ENCODE measurements around the gene BTBD7.
A peak's percentile ranks its signal among the peaks of the same experiment; 100 is the strongest.
"Not testable (repeated sequence)": the region's sequence is repeated elsewhere in the genome, so short reads cannot be mapped to it uniquely, and the experiment has no call there.

BTBD7 gene, protein sequence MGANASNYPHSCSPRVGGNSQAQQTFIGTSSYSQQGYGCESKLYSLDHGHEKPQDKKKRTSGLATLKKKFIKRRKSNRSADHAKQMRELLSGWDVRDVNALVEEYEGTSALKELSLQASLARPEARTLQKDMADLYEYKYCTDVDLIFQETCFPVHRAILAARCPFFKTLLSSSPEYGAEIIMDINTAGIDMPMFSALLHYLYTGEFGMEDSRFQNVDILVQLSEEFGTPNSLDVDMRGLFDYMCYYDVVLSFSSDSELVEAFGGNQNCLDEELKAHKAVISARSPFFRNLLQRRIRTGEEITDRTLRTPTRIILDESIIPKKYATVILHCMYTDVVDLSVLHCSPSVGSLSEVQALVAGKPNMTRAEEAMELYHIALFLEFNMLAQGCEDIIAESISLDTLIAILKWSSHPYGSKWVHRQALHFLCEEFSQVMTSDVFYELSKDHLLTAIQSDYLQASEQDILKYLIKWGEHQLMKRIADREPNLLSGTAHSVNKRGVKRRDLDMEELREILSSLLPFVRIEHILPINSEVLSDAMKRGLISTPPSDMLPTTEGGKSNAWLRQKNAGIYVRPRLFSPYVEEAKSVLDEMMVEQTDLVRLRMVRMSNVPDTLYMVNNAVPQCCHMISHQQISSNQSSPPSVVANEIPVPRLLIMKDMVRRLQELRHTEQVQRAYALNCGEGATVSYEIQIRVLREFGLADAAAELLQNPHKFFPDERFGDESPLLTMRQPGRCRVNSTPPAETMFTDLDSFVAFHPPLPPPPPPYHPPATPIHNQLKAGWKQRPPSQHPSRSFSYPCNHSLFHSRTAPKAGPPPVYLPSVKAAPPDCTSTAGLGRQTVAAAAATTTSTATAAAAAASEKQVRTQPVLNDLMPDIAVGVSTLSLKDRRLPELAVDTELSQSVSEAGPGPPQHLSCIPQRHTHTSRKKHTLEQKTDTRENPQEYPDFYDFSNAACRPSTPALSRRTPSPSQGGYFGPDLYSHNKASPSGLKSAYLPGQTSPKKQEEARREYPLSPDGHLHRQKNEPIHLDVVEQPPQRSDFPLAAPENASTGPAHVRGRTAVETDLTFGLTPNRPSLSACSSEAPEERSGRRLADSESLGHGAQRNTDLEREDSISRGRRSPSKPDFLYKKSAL

GRCh38 chr14:93332853-93333630 lies at the start of gene BTBD7:
Gene BTBD7, minus strand, starts transcription at chr14:93333036. Its CDS starts 36,985 bp downstream, at chr14:93296051.
- Histone ChIP-seq H3K27me3 (ENCODE audit: control insufficient read depth in 2 of 2, insufficient read depth in 2 of 2, low read length in 2 of 2) (no peaks in the 10 kb centered on the region), H3K4me3 (ENCODE audit: low read length in 2 of 2) (peak within 1 kb of the TSS; percentile 85 to 96), H3K9ac (ENCODE audit: low read depth in 1 of 2, low read length in 2 of 2) (peak within 1 kb of the TSS; percentile 77 to 79), H3K4me1 (ENCODE audit: control insufficient read depth in 2 of 2, insufficient read depth in 2 of 2, low read length in 2 of 2) (peaks cover 18 to 31% of the 10 kb centered on the region in 2 donors), H3K27ac (ENCODE audit: low read depth in 2 of 2, low read length in 2 of 2) (peak within 1 kb of the TSS; percentile 97), H3K36me3 (ENCODE audit: control insufficient read depth in 2 of 2, insufficient read depth in 2 of 2, low read length in 2 of 2) (no peaks in the 10 kb centered on the region), H3K9me3 (ENCODE audit: control insufficient read depth in 2 of 2, low read length in 2 of 2) (no peaks in the 10 kb centered on the region)

GRCh38 chr14:93381644-93382043 lies 48.8 kb upstream of the BTBD7 start:
- H3K9ac ChIP-seq (ENCODE audit: low read depth in 1 of 2, low read length in 2 of 2), result no peak overlapping the region
- no peaks in the 10 kb centered on the region for H3K4me1 ChIP-seq (ENCODE audit: control insufficient read depth in 2 of 2, insufficient read depth in 2 of 2, low read length in 2 of 2)
- H3K27me3 ChIP-seq (ENCODE audit: control insufficient read depth in 2 of 2, insufficient read depth in 2 of 2, low read length in 2 of 2), result no peaks in the 10 kb centered on the region
- no peak overlapping the region for H3K27ac ChIP-seq (ENCODE audit: low read depth in 2 of 2, low read length in 2 of 2)
- H3K36me3 ChIP-seq (ENCODE audit: control insufficient read depth in 2 of 2, insufficient read depth in 2 of 2, low read length in 2 of 2), result no peaks in the 10 kb centered on the region
- H3K4me3 ChIP-seq (ENCODE audit: low read length in 2 of 2), result no peak overlapping the region
- no peaks in the 10 kb centered on the region for H3K9me3 ChIP-seq (ENCODE audit: control insufficient read depth in 2 of 2, low read length in 2 of 2)

DNA sequence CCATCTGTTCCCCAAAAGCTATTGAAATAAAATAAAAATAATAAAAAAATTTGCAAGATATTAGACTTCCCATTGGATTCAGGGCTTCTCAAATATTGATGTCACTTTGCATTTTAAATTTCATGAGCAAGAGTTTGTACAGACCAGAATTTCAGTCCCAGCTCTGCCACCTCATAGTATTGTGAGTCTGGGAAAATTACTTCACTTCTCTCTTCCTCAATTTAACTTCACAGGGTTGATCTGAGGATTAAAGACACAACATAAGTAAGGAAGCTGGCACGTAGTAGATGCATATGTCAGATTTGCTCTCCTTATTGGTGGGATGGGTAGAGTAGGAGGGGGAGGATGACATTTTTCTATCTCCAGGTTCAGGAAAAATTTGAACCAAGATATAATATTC lies 47.0 kb upstream of the BTBD7 start:
- Histone ChIP-seq H3K27ac (ENCODE audit: low read depth in 2 of 2, low read length in 2 of 2) (no peak overlapping the region), H3K9me3 (ENCODE audit: control insufficient read depth in 2 of 2, low read length in 2 of 2) (no peaks in the 10 kb centered on the region), H3K36me3 (ENCODE audit: control insufficient read depth in 2 of 2, insufficient read depth in 2 of 2, low read length in 2 of 2) (no peaks in the 10 kb centered on the region), H3K4me3 (ENCODE audit: low read length in 2 of 2) (no peak overlapping the region), H3K4me1 (ENCODE audit: control insufficient read depth in 2 of 2, insufficient read depth in 2 of 2, low read length in 2 of 2) (no peaks in the 10 kb centered on the region), H3K27me3 (ENCODE audit: control insufficient read depth in 2 of 2, insufficient read depth in 2 of 2, low read length in 2 of 2) (no peaks in the 10 kb centered on the region), H3K9ac (ENCODE audit: low read depth in 1 of 2, low read length in 2 of 2) (no peak overlapping the region)

DNA sequence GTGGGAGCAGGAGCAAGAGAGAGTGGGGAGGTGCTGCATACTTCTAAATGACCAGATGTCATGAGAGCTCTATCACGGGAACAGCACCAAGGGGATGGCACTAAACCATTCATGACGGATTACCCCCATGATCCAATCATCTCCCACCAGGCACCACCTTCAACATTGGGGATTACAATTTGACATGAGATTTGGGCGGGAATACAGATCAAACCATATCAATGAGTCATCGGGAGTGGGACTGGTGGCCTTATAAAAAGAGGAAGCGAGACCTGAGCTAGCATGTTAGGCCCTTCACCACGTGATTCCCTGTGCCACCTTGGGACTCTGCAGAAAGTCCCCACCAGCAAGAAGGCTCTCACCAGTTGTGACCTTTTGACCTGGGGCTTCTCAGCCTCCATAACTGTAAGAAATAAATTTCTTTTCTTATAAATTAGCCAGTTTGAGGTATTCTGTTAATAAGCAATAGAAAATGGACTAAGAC lies 42.9 kb upstream of the BTBD7 start:
- no peak overlapping the region for H3K9ac ChIP-seq (ENCODE audit: low read depth in 1 of 2, low read length in 2 of 2)
- H3K27ac ChIP-seq (ENCODE audit: low read depth in 2 of 2, low read length in 2 of 2), result no peak overlapping the region
- no peaks in the 10 kb centered on the region for H3K9me3 ChIP-seq (ENCODE audit: control insufficient read depth in 2 of 2, low read length in 2 of 2)
- no peak overlapping the region for H3K4me3 ChIP-seq (ENCODE audit: low read length in 2 of 2)
- no peaks in the 10 kb centered on the region for H3K27me3 ChIP-seq (ENCODE audit: control insufficient read depth in 2 of 2, insufficient read depth in 2 of 2, low read length in 2 of 2)
- no peaks in the 10 kb centered on the region for H3K36me3 ChIP-seq (ENCODE audit: control insufficient read depth in 2 of 2, insufficient read depth in 2 of 2, low read length in 2 of 2)
- no peaks in the 10 kb centered on the region for H3K4me1 ChIP-seq (ENCODE audit: control insufficient read depth in 2 of 2, insufficient read depth in 2 of 2, low read length in 2 of 2)

DNA sequence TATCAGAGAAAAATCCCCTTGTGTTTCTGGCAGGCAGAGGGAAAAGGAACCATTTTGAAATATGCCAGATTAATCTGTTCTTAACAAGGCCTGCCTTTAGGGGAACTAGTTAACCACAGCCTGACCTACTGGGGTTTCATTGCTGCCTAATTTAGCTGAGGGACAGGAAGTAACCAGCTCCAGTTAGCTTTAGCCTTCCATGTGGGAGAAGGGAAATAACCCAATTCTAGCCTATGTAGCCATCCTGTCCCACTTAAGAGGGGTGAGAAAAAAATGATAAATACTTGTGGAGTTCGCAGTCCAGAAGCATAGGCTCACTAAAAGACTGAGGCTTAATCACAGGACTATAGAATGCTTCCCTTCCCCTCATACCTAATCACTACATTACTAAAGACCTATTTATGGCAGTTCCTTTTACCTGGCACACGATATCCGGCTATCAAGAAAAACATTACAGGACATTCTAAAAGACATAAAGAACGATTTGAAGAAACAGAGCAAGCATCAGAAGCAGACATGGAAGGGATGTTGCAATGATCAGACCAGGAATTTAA lies 37.0 kb upstream of the BTBD7 start:
- Histone ChIP-seq H3K27me3 (ENCODE audit: control insufficient read depth in 2 of 2, insufficient read depth in 2 of 2, low read length in 2 of 2) (no peaks in the 10 kb centered on the region), H3K36me3 (ENCODE audit: control insufficient read depth in 2 of 2, insufficient read depth in 2 of 2, low read length in 2 of 2) (no peaks in the 10 kb centered on the region), H3K9ac (ENCODE audit: low read depth in 1 of 2, low read length in 2 of 2) (no peak overlapping the region), H3K4me1 (ENCODE audit: control insufficient read depth in 2 of 2, insufficient read depth in 2 of 2, low read length in 2 of 2) (no peaks in the 10 kb centered on the region), H3K9me3 (ENCODE audit: control insufficient read depth in 2 of 2, low read length in 2 of 2) (no peaks in the 10 kb centered on the region), H3K27ac (ENCODE audit: low read depth in 2 of 2, low read length in 2 of 2) (no peak overlapping the region), H3K4me3 (ENCODE audit: low read length in 2 of 2) (no peak overlapping the region)

GRCh38 chr14:93368996-93369712 lies 36.3 kb upstream of the BTBD7 start:
- H3K36me3 ChIP-seq (ENCODE audit: control insufficient read depth in 2 of 2, insufficient read depth in 2 of 2, low read length in 2 of 2), result no peaks in the 10 kb centered on the region
- H3K9me3 ChIP-seq (ENCODE audit: control insufficient read depth in 2 of 2, low read length in 2 of 2), result no peaks in the 10 kb centered on the region
- no peaks in the 10 kb centered on the region for H3K27me3 ChIP-seq (ENCODE audit: control insufficient read depth in 2 of 2, insufficient read depth in 2 of 2, low read length in 2 of 2)
- no peaks in the 10 kb centered on the region for H3K4me1 ChIP-seq (ENCODE audit: control insufficient read depth in 2 of 2, insufficient read depth in 2 of 2, low read length in 2 of 2)
- H3K9ac ChIP-seq (ENCODE audit: low read depth in 1 of 2, low read length in 2 of 2), result no peak overlapping the region
- no peak overlapping the region for H3K27ac ChIP-seq (ENCODE audit: low read depth in 2 of 2, low read length in 2 of 2)
- no peak overlapping the region for H3K4me3 ChIP-seq (ENCODE audit: low read length in 2 of 2)

- not testable (repeated sequence) for H3K36me3 ChIP-seq (ENCODE audit: control insufficient read depth in 2 of 2, insufficient read depth in 2 of 2, low read length in 2 of 2); H3K9me3 ChIP-seq (ENCODE audit: control insufficient read depth in 2 of 2, low read length in 2 of 2); H3K27me3 ChIP-seq (ENCODE audit: control insufficient read depth in 2 of 2, insufficient read depth in 2 of 2, low read length in 2 of 2); H3K4me1 ChIP-seq (ENCODE audit: control insufficient read depth in 2 of 2, insufficient read depth in 2 of 2, low read length in 2 of 2); H3K4me3 ChIP-seq (ENCODE audit: low read length in 2 of 2); H3K27ac ChIP-seq (ENCODE audit: low read depth in 2 of 2, low read length in 2 of 2); H3K9ac ChIP-seq (ENCODE audit: low read depth in 1 of 2, low read length in 2 of 2)
These were observed 22.0 kb upstream of the BTBD7 start for GRCh38 chr14:93354873-93355272.

DNA sequence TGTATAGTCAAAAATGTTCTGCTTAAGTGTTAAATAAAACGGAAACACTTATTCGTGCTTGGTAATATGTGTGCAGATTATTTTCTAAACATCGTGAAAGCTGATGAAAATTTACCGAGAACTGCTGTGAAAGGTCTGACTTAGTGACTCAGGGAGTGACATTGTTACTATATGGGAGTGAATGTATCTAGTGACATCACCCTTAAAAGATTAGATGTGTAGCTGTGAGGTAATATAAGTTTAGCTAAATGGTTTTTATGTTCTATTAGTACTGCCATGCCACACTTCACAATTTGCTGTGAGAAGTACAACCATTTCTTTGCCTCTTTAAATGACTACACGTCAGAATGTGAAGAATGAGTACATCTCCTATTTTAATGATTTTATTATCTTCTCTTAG lies 15.5 kb upstream of the BTBD7 start:
- Histone ChIP-seq H3K4me1 (ENCODE audit: control insufficient read depth in 2 of 2, insufficient read depth in 2 of 2, low read length in 2 of 2) (no peaks in the 10 kb centered on the region), H3K9me3 (ENCODE audit: control insufficient read depth in 2 of 2, low read length in 2 of 2) (peaks cover 0 to 2% of the 10 kb centered on the region in 2 donors), H3K9ac (ENCODE audit: low read depth in 1 of 2, low read length in 2 of 2) (no peak overlapping the region), H3K4me3 (ENCODE audit: low read length in 2 of 2) (no peak overlapping the region), H3K36me3 (ENCODE audit: control insufficient read depth in 2 of 2, insufficient read depth in 2 of 2, low read length in 2 of 2) (no peaks in the 10 kb centered on the region), H3K27ac (ENCODE audit: low read depth in 2 of 2, low read length in 2 of 2) (no peak overlapping the region), H3K27me3 (ENCODE audit: control insufficient read depth in 2 of 2, insufficient read depth in 2 of 2, low read length in 2 of 2) (no peaks in the 10 kb centered on the region)

GRCh38 chr14:93347850-93348249 lies 15.0 kb upstream of the BTBD7 start:
- no peak overlapping the region for H3K4me3 ChIP-seq (ENCODE audit: low read length in 2 of 2)
- H3K9me3 ChIP-seq (ENCODE audit: control insufficient read depth in 2 of 2, low read length in 2 of 2), result peaks cover 0 to 2% of the 10 kb centered on the region in 2 donors
- H3K4me1 ChIP-seq (ENCODE audit: control insufficient read depth in 2 of 2, insufficient read depth in 2 of 2, low read length in 2 of 2), result no peaks in the 10 kb centered on the region
- H3K27ac ChIP-seq (ENCODE audit: low read depth in 2 of 2, low read length in 2 of 2), result no peak overlapping the region
- no peak overlapping the region for H3K9ac ChIP-seq (ENCODE audit: low read depth in 1 of 2, low read length in 2 of 2)
- H3K36me3 ChIP-seq (ENCODE audit: control insufficient read depth in 2 of 2, insufficient read depth in 2 of 2, low read length in 2 of 2), result no peaks in the 10 kb centered on the region
- H3K27me3 ChIP-seq (ENCODE audit: control insufficient read depth in 2 of 2, insufficient read depth in 2 of 2, low read length in 2 of 2), result no peaks in the 10 kb centered on the region

Measured in mucosa of rectum (tissue), 2 donors.